ENCODE data around the gene MCC.

GRCh38 chr5:113478691-113479090 is 9.6 kb downstream of the MCC start:
- TF ChIP-seq POLR2A (IDR thresholded peaks at IDR 0.05): no peak
- TF ChIP-seq CTCF (IDR thresholded peaks at IDR 0.05): no peak
